Uterus (tissue), 4 donors: ENCODE measurements around the gene SCD5. TPM values are rescaled to one million over a fixed set of nuclear protein-coding genes. Genes with fewer than 3 reads are reported as not detected.

Experiments
- DNase-seq, 2 donors: peaks; one replicate each; pipeline ENCODE4 v3.0.0-alpha.2; 2019 to 2020
- H3K27ac ChIP-seq, 2 donors: fragments of 200-600 bp; sonication (generic); 1 replicate in 1 of 2; 2 replicates in 1 of 2; pipeline ENCODE4 v1.5.1; 2016 to 2018
- H3K27me3 ChIP-seq, 2 donors: fragments of 200-600 bp; sonication (generic); one replicate each; pipeline ENCODE4 v1.5.1; 2018 to 2019; ENCODE audit warnings: control low read depth in 1 of 2
- H3K36me3 ChIP-seq, 2 donors: fragments of 200-600 bp; sonication (generic); one replicate each; pipeline ENCODE4 v1.5.1; 2019; ENCODE audit warnings: control low read depth in 1 of 2
- H3K4me1 ChIP-seq, 2 donors: fragments of 200-600 bp; sonication (generic); one replicate each; pipeline ENCODE4 v1.5.1; 2018 to 2019; ENCODE audit warnings: control low read depth in 1 of 2
- H3K4me3 ChIP-seq, 2 donors: fragments of 200-600 bp; sonication (generic); 1 replicate in 1 of 2; 2 replicates in 1 of 2; pipeline ENCODE4 v1.5.1; 2018 to 2019; ENCODE audit warnings: mild to moderate bottlenecking in 1 of 2
- H3K9me3 ChIP-seq, 2 donors: fragments of 200-600 bp; sonication (generic); one replicate each; pipeline ENCODE4 v1.5.1; 2019; ENCODE audit warnings: control low read depth in 1 of 2
- POLR2A ChIP-seq, 2 donors: fragments of 450-650 bp; IDR thresholded peaks; one replicate each; pipeline ENCODE4 v1.6.1; 2016; ENCODE audit warnings: antibody characterized with exemption in 2 of 2, mild to moderate bottlenecking in 1 of 2, moderate library complexity in 1 of 2
- intact Hi-C: fragments of 100-400 bp; cut with DNase I; formaldehyde crosslinking; loops from one replicate; pipeline ENCODE4 v1.15.1; 2023; ENCODE audit warnings: low total_unique reads
- total RNA-seq, 4 donors: library from RNA; depleted of rRNA in 3 of 4; stranded (reverse); fragments of >200 nt in 3 of 4; gene quantifications; one replicate each; pipeline versions ENCODE4 v1.1.0 to v1.2.4, GENCODE V29; 2014 to 2023
- TF ChIP-seq, protein P1 (sequence below), 4 experiments: fragments of 200-600 bp in 2 of 4; fragments of 450-650 bp in 2 of 4; sonication (generic) in 2 of 4; IDR thresholded peaks; one replicate each; pipeline ENCODE4 v1.5.1; 2016 to 2019; ENCODE audit warnings: antibody characterized with exemption in 4 of 4, mild to moderate bottlenecking in 2 of 4, moderate library complexity in 1 of 4
- donor health status: DM: yes; HTN: yes; CAD: no.

The SCD5 gene
- total RNA-seq, 4 donors from 2014 or later, result 4.1 to 30.3 (median 7.8) TPM

DNA sequence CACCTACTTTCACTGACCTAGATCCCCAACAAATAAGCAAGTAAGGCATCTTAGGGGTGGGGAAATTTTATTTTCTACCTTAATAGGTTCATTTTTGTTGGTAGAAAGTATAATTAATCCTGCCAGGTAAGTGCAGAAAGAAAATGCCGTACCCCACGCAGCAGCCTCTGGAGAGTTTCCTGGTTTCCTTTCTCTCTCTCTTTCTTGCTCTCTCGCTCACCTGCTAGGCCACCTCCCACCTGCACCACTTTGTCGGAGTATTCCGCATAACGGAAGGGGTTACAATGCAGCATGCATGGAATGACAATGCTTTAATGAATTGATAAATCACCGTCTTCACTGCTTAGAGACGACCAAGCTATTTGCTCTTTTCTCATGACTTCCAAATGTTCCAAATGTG lies 101.0 kb downstream of the SCD5 start:
- Histone ChIP-seq H3K4me3 (no peak overlapping the region), H3K36me3 (peaks cover 0 to 6% of the 10 kb centered on the region in 2 donors), H3K9me3 (no peaks in the 10 kb centered on the region), H3K4me1 (no peaks in the 10 kb centered on the region), H3K27me3 (no peaks in the 10 kb centered on the region), H3K27ac (no peak overlapping the region)
- DNase-seq, result no peak
- TF ChIP-seq, protein P1, sequence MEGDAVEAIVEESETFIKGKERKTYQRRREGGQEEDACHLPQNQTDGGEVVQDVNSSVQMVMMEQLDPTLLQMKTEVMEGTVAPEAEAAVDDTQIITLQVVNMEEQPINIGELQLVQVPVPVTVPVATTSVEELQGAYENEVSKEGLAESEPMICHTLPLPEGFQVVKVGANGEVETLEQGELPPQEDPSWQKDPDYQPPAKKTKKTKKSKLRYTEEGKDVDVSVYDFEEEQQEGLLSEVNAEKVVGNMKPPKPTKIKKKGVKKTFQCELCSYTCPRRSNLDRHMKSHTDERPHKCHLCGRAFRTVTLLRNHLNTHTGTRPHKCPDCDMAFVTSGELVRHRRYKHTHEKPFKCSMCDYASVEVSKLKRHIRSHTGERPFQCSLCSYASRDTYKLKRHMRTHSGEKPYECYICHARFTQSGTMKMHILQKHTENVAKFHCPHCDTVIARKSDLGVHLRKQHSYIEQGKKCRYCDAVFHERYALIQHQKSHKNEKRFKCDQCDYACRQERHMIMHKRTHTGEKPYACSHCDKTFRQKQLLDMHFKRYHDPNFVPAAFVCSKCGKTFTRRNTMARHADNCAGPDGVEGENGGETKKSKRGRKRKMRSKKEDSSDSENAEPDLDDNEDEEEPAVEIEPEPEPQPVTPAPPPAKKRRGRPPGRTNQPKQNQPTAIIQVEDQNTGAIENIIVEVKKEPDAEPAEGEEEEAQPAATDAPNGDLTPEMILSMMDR (IDR thresholded peaks at IDR 0.05), result no peak
- TF ChIP-seq POLR2A (IDR thresholded peaks at IDR 0.05), result no peak
- intact Hi-C loops, result no loop called here

DNA sequence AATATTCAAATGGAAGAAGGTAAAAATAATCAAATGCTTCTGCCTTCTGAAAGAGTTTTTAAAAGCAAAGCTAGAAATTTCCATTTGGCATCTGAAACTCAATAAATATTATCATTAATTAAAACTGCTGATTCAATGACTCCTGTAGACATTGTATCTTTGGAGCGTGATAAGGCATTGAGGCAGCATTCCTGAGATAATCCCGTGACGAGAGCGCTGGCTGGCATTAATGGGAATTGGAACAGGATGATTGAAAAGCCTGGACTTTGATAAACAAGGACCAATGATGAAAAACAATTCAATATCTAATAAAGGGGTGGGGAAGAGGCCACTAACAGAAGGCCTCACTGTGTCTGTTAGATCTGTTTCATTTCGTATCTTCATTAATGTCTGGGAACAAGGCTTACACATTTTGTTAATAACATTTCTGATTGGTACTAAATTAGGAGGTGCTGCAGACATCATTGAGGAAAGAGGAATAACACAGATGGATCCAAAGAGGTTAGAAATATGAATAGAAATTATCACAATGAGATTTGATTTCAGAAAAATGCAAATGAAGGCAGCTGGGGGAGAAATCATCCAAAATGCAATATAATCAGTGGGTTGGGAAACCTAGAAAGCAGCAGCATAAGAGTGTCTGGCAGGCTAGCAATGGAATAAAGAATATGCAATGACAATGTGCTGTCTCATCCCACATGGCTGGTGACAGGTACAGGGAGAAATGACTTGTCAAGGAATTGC lies 102.3 kb downstream of the SCD5 start:
- Histone ChIP-seq H3K9me3 (no peaks in the 10 kb centered on the region), H3K4me1 (no peaks in the 10 kb centered on the region), H3K4me3 (no peak overlapping the region), H3K36me3 (peaks cover 0 to 5% of the 10 kb centered on the region in 2 donors), H3K27ac (no peak overlapping the region), H3K27me3 (no peaks in the 10 kb centered on the region)
- TF ChIP-seq POLR2A (IDR thresholded peaks at IDR 0.05), result no peak
- TF ChIP-seq, protein P1 (IDR thresholded peaks at IDR 0.05), result no peak
- DNase-seq, result no peak
- intact Hi-C loops, result no loop called here

DNA sequence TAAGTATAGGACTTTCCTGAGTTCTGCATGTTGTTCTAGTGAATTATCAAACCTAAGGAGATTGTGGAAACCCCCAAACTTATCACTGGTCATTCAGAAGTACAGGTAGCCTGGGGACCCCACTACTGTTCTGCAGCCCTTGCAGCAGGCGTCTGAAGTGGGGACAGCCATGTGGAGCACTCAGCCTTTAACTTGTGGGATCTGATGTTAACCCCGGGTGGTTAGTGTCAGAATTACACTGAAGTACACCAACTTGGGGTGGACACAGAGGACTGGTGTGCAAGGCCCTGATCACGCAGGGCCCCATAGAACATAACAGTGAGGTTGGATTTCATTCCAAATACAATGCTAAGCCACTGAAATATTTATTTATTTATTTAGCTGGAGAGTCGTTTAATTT lies 103.7 kb downstream of the SCD5 start:
- TF ChIP-seq POLR2A (IDR thresholded peaks at IDR 0.05), result no peak
- TF ChIP-seq, protein P1 (IDR thresholded peaks at IDR 0.05), result no peak
- H3K27me3 ChIP-seq, result no peaks in the 10 kb centered on the region
- no peak overlapping the region for H3K4me3 ChIP-seq
- no peaks in the 10 kb centered on the region for H3K36me3 ChIP-seq
- H3K27ac ChIP-seq, result no peak overlapping the region
- no peaks in the 10 kb centered on the region for H3K4me1 ChIP-seq
- intact Hi-C loops, result no loop called here
- no peak for DNase-seq
- no peaks in the 10 kb centered on the region for H3K9me3 ChIP-seq

DNA sequence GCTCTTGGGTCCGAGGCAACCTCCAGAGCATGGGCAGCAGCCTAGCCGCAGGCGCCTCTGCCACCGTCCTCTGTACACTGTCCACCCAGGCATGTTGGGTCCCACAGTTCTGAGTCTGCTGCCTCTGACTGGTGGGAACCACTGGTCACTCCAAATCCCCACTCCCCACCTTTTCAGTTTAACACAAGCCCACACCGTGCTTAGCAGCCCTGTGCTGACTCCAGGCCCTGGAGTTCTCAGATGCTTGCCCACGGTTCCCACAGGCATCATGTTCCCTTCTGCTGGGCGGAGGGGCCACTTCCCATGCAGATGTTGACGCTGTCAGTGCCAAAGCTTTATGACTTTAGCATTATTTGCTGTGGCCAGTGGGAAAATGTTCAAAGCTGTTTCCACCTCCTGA lies 104.5 kb downstream of the SCD5 start:
- Histone ChIP-seq H3K9me3 (no peaks in the 10 kb centered on the region), H3K27ac (no peak overlapping the region), H3K4me3 (no peak overlapping the region), H3K36me3 (no peaks in the 10 kb centered on the region), H3K4me1 (no peaks in the 10 kb centered on the region), H3K27me3 (no peaks in the 10 kb centered on the region)
- DNase-seq, result no peak
- intact Hi-C loops, result no loop called here
- TF ChIP-seq, protein P1 (IDR thresholded peaks at IDR 0.05), result no peak
- TF ChIP-seq POLR2A (IDR thresholded peaks at IDR 0.05), result no peak

DNA sequence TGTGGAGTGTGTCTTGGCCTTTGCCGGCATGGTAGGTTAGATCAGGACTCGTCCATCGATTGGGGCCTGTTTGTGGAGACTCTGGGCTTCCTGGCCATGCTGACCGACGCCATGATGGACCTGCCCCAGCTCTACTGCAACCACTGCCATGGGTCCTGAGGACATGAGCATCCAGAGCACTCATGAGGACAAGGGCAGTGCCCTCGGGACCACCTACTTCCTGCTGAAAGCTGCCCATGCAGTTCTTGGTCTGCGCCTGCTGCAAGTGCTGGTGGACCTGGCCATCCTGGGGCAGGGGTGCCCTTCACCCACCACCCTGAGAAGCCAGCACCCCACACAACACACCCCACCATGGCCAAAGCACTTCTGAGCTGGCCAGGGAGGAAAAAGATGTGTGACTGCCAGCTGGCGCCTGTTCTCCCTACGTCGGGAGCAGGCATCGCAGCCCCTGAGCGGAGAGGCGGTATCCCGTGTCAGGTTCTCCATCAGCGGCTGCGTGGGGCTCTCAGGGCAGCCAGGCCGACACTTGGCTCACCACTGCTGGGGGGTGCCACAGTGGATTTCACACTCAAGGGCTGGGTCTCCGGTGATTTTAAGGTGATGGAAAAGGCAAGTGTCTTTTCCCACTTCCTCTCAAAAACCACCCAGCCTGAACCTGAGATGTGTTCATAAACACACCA lies 106.4 kb downstream of the SCD5 start:
- Histone ChIP-seq H3K9me3 (no peaks in the 10 kb centered on the region), H3K4me1 (no peaks in the 10 kb centered on the region), H3K4me3 (no peak overlapping the region), H3K36me3 (no peaks in the 10 kb centered on the region), H3K27me3 (no peaks in the 10 kb centered on the region), H3K27ac (no peak overlapping the region)
- DNase-seq, result no peak
- intact Hi-C loops, result no loop called here
- TF ChIP-seq POLR2A (IDR thresholded peaks at IDR 0.05), result no peak
- TF ChIP-seq, protein P1 (IDR thresholded peaks at IDR 0.05), result no peak
